PC-3 (cell line): ENCODE results near the gene HLF.

ENCODE experiments used
- EZH2 ChIP-seq: fragments of 300-600 bp; sonication (generic); IDR thresholded peaks from one replicate; pipeline ENCODE4 v1.6.1; 2017; ENCODE audit warnings: antibody characterized with exemption, mild to moderate bottlenecking, low read length; ENCODE audit not compliant: unreplicated experiment
- EZH2phosphoT487 ChIP-seq: fragments of 300-600 bp; sonication (generic); IDR thresholded peaks from 2 replicates; pipeline ENCODE4 v1.6.1; 2018; ENCODE audit warnings: mild to moderate bottlenecking, antibody characterized with exemption, low read length, borderline replicate concordance
- TF ChIP-seq, protein P1 (sequence below): fragments of 300-600 bp; sonication (generic); conservative IDR thresholded peaks from 2 replicates; pipeline ENCODE4 v1.5.1; 2017; ENCODE audit warnings: antibody characterized with exemption, low read depth, mild to moderate bottlenecking, low read length

- TF ChIP-seq, protein P1, sequence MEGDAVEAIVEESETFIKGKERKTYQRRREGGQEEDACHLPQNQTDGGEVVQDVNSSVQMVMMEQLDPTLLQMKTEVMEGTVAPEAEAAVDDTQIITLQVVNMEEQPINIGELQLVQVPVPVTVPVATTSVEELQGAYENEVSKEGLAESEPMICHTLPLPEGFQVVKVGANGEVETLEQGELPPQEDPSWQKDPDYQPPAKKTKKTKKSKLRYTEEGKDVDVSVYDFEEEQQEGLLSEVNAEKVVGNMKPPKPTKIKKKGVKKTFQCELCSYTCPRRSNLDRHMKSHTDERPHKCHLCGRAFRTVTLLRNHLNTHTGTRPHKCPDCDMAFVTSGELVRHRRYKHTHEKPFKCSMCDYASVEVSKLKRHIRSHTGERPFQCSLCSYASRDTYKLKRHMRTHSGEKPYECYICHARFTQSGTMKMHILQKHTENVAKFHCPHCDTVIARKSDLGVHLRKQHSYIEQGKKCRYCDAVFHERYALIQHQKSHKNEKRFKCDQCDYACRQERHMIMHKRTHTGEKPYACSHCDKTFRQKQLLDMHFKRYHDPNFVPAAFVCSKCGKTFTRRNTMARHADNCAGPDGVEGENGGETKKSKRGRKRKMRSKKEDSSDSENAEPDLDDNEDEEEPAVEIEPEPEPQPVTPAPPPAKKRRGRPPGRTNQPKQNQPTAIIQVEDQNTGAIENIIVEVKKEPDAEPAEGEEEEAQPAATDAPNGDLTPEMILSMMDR = no peak
- TF ChIP-seq EZH2 (no peak), EZH2phosphoT487 (no peak)
Measured at GRCh38 chr17:55345132-55345531, 80.4 kb downstream of the HLF start.
